Stimulated activated effector memory CD8-positive, alpha-beta T cell treated with anti-CD3 and anti-CD28 coated beads, Interleukin-12 subunit alpha, Interleukin-12 subunit beta, amount 100 ng/mL, for 72 hours (primary cell): ENCODE measurements around the gene FAM89B.

Experiments used
- ATAC-seq: fragments of 150-1000 bp; cut with Tn5 transposase; 2 replicates; pipeline ENCODE4 v1.10.0; 2021
- DNase-seq, 2 donors: peaks; one replicate each; pipeline ENCODE4 v3.0.0; 2021 to 2022; ENCODE audit warnings: low spot score in 2 of 2
- H3K27ac Mint-ChIP-seq: one replicate; pipeline ENCODE4 v1.8.0; 2022; ENCODE audit warnings: mild to moderate bottlenecking, mixed read lengths
- H3K36me3 Mint-ChIP-seq: one replicate; pipeline ENCODE4 v1.8.0; 2022; ENCODE audit warnings: mild to moderate bottlenecking, mixed read lengths
- H3K4me1 Mint-ChIP-seq: one replicate; pipeline ENCODE4 v1.8.0; 2022; ENCODE audit warnings: mixed read lengths
- H3K4me3 Mint-ChIP-seq: one replicate; pipeline ENCODE4 v1.8.0; 2022; ENCODE audit warnings: mild to moderate bottlenecking, mixed read lengths
- H3K9me3 Mint-ChIP-seq: one replicate; pipeline ENCODE4 v1.8.0; 2022; ENCODE audit warnings: mixed read lengths

FAM89B gene

DNA sequence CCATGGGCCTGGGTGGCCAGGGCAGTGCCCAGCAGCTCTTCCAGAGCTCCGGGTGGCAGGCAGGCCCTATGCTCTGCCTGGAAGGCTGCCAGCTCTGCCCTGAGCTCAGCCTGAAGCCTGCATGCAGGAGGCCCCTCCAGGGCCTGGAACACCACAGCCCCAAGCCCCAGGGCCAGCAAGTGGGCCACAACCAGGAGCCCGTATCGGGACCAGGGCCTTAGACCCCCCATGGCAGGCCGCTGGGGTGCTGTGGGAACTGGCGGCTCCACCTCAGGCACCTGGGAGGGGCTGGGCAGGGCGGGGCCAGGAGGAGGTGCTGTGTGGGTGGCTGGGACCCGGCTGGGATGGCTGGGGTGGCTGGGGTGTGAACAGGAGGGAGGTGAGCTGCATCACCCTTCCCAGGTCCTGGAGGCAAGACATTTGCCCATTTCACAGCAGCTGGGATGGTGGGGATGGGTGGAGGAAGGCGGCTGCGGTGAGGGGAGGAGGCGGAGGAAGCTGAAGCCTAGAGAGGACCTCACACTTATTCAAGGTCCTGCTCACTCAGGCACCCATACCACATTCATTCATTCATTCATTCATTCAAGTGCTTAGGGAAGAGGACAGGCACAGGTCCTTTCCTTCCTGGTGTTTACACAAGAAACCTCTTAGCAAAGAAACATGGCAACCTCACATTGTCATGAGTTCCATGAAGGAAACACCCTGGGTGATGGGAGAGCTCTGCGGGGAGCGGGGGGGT is 23.4 kb downstream of the FAM89B start, which contains the start of gene KCNK7:
Gene KCNK7, minus strand, starts transcription at position 258 of the 739 bp plus-strand sequence. Its CDS starts 28 bp downstream, at position 230.
- Mint-ChIP-seq H3K9me3 (no peaks in the 10 kb centered on the region), H3K27ac (peak within 1 kb of the TSS; percentile 82), H3K4me1 (peaks cover 31% of the 10 kb centered on the region), H3K4me3 (no peak within 1 kb of the TSS), H3K36me3 (peaks cover 89% of the 10 kb centered on the region)
- peak; percentile 11 for ATAC-seq
- no peak for DNase-seq

DNA sequence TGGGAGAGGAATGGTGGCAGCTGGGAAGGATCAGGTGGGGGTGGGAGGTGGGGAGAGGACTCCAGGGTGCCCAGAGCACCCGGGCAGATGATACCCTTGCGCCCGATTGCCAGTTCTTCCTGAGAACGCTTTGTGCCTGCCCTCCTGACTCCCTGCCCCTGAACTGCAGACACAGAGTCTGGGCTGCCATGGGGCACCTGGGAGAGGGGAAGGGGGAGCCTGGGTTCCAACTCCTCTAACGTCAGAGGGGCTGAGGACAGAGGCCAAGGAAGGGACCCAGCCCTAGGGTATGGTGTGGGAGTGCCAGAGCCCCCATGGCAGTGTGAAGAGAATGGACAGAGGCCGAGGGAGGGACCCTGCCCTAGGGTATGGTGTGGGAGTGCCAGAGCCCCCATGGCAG is 24.2 kb downstream of the FAM89B start:
- H3K9me3 Mint-ChIP-seq: no peaks in the 10 kb centered on the region
- DNase-seq (no peak), ATAC-seq (no peak)
- no peak overlapping the region for H3K4me3 Mint-ChIP-seq
- H3K27ac Mint-ChIP-seq: peak overlapping the region; percentile 82
- H3K36me3 Mint-ChIP-seq: peaks cover 86% of the 10 kb centered on the region
- H3K4me1 Mint-ChIP-seq: peaks cover 31% of the 10 kb centered on the region

DNA sequence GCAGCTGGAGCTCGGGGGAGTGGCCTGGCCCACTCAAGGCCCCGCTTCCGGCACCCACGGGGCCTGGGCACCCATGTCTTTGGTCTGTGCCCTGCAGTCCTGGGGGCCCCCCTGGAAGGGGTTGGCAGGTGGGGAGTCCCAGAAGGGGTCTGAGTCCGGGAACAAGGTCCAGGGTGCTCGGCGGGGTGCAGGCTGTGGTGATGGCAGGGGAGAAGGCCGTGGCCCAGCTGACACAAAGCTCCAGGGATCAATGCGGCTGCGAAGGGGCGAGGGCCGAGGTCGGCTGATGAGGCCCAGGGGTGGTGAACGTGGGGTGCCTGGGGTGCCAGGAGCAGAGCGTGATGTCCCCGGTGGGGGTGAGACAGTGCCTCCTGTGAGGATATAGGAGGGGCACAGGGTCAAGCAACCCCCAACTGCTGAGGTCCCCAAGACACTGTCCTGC is 25.9 kb downstream of the FAM89B start:
- H3K4me3 Mint-ChIP-seq: no peak overlapping the region
- peaks cover 83% of the 10 kb centered on the region for H3K36me3 Mint-ChIP-seq
- H3K4me1 Mint-ChIP-seq: peaks cover 25% of the 10 kb centered on the region
- no peak for DNase-seq
- ATAC-seq: no peak
- no peak overlapping the region for H3K27ac Mint-ChIP-seq
- no peaks in the 10 kb centered on the region for H3K9me3 Mint-ChIP-seq

DNA sequence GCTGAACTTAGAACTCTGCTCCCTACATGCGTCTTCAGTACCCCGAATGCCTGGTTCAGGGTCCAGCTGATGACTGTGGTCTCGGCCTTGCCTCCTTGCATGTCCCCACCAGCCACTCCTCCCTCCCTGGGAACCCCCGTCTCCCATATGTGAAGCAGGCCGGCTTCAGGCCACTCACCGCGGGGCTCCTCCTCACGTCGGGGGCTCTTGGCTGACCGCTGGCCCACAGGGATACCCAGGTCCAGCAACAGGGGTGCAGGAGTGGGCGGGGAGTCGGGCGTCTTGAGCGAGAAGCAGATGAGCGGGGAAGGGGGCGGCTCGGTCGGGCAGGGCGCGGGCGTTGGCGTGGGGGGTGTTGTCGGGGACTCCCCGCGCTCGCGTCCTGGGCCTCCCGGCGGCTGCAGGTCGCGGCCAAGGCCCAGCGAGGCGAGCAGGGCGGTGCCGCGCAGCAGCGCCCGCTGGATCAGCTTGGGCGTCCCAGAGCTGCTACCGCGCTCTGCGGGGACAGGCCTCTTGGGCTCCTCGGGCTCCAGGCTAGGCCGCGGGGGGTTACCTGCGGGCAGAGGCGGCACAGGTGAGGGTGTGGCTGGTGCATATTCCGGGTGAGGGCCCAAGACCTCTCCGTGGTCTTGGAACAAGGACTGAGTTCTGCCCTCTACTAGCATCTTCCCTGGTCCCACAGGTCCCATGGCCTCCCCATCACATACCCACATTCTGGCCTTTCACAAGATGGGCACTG is 27.0 kb downstream of the FAM89B start:
- DNase-seq (no peak), ATAC-seq (no peak)
- Mint-ChIP-seq H3K9me3 (no peaks in the 10 kb centered on the region), H3K4me3 (no peak overlapping the region), H3K4me1 (peaks cover 15% of the 10 kb centered on the region), H3K36me3 (peaks cover 81% of the 10 kb centered on the region), H3K27ac (no peak overlapping the region)

DNA sequence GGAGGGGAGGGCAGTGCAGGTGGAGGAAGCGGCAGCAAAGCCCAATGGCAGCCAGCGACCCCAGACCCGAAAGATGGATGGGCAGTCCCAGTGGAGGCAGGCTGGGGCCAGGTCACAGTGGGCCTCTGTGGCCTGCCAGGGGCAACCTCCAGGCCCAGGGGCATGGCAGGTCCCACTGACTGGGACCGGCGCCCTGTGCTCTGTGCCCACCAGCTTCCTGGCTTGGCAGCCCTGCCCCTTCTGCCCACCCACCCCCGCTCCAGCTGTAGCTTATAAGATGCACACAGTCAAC is 27.6 kb downstream of the FAM89B start:
- Mint-ChIP-seq H3K4me1 (peaks cover 13% of the 10 kb centered on the region), H3K36me3 (peaks cover 81% of the 10 kb centered on the region)
- no peak for DNase-seq

DNA sequence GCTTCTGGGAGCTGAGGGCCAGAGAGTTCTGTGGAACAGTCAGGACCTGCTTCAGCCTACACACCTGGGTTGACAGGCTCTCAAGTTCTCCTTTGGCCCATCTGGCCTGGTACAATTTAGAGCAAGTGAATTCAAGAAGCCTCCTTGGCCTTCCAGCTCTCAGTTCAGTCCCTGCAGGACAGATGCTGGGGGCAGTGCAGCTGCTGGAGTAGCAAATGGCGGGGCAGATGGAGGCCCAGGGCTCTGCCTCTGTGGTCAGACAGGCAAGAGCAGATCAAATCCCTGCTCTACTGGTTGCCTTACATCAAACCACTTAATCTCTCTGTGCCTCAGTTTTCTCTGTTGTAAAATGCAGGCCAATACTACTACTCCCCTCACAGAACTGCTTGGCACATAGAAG is 31.9 kb downstream of the FAM89B start:
- Mint-ChIP-seq H3K27ac (no peak overlapping the region), H3K9me3 (no peaks in the 10 kb centered on the region), H3K4me3 (no peak overlapping the region), H3K36me3 (peaks cover 82% of the 10 kb centered on the region), H3K4me1 (peaks cover 5% of the 10 kb centered on the region)
- DNase-seq: no peak
- ATAC-seq: no peak

More for the DNA sequence above, 27.6 kb downstream of the FAM89B start:
- H3K9me3 Mint-ChIP-seq: no peaks in the 10 kb centered on the region
- ATAC-seq: no peak
- H3K27ac Mint-ChIP-seq: no peak overlapping the region
- H3K4me3 Mint-ChIP-seq: no peak overlapping the region

DNA sequence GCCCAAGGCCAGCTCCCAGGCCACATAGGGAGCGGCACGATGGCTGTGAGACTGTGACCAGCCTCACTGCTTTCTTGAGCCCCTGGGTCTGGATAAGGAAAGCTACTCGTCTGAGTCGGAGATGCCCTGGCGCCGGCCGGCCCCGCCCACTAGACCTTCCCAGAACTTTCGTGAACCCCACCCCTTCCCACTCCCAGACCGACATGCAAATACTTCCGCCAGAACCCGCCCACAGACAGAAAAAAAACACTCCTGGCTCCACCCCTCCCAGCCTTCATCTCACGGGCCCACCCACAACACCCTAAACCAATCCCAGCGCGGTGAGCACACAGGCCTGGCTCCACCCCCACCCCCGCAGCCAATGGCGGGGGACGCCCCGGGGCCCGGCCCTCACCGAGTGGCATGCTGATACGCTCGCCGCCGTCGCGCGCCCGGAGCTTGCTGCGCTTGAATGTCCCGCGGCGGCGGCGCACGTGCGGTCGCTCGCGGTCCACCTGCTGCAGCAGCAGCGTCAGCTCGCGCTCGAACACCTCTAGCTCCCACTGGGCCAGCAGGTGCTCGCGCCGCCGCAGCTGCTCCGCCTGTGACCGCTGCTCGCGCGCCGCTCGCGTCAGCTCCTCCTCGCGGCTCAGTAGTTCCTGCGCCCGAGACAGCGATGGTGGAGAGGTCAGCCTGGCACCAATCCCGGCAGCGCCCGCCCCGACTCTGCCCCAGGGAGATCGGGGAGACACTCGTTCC is 34.7 kb downstream of the FAM89B start:
- Mint-ChIP-seq H3K4me1 (peaks cover 32% of the 10 kb centered on the region), H3K4me3 (no peak overlapping the region), H3K9me3 (no peaks in the 10 kb centered on the region), H3K27ac (peak overlapping the region; percentile 37), H3K36me3 (peaks cover 87% of the 10 kb centered on the region)
- ATAC-seq (peak; percentile 60), DNase-seq (no peak)

DNA sequence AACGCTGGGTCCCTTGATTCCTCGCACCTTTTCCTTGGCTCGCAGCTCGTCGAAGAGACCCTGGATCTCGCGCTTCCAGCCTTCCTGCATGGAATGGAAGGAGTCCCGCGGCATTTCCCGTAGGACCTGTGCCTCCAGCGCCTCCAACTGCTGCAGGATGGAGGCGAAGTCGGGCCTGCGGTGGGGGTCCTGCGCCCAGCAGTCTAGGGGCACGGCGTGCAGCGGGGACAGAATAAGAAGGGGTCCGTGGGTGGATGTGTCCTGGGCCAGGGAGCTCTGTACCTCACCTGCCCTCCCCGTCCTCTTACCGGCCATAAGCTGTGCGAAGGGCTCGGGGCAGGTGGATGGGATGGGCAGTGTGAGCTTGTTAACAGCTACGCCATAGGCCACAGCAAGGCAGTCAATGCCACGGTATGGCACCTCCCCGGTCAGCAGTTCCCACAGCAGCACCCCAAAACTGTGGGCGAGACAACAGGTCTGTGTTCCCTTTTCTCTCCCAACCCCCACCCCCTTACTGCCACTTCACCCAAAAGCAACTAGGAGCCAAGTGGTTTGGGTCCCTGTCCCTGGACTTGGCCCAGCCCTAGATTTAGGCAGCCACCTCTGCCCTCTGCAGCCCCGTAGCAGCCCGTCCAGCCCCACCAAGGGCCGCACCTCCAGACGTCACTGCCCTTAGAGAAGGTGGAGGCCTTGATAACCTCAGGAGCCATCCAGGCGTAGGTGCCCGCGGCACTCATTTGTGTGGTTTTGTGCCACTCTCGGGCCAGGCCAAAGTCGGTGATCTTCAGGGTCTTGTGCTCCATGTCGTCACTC is 35.5 kb downstream of the FAM89B start:
- ATAC-seq: no peak
- Mint-ChIP-seq H3K36me3 (peaks cover 85% of the 10 kb centered on the region), H3K4me1 (peaks cover 39% of the 10 kb centered on the region), H3K9me3 (no peaks in the 10 kb centered on the region), H3K27ac (no peak overlapping the region), H3K4me3 (no peak overlapping the region)
- no peak for DNase-seq

DNA sequence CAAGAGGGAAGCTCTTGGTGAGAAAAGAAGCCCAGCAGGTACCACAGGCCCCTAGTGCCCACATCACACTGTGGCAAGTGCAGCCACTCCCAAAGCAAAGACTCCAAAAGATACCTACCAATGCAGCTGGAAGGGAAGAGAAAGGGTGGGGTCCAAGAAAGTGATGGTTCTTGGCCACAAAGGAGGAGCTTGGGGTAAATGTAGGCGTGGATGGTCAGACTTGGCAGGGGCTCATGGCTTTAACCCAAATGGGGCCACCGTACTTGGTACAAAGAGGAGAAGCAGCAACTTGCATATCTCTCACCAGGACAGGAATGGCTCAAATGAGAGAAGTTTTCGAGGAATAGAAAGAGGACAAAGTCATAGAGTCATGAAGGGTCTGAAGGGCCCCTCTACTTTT is 36.9 kb downstream of the FAM89B start:
- no peaks in the 10 kb centered on the region for H3K9me3 Mint-ChIP-seq
- peaks cover 84% of the 10 kb centered on the region for H3K36me3 Mint-ChIP-seq
- peaks cover 46% of the 10 kb centered on the region for H3K4me1 Mint-ChIP-seq
- no peak for DNase-seq
- no peak overlapping the region for H3K4me3 Mint-ChIP-seq
- H3K27ac Mint-ChIP-seq: peak overlapping the region; percentile 88
- ATAC-seq: no peak

DNA sequence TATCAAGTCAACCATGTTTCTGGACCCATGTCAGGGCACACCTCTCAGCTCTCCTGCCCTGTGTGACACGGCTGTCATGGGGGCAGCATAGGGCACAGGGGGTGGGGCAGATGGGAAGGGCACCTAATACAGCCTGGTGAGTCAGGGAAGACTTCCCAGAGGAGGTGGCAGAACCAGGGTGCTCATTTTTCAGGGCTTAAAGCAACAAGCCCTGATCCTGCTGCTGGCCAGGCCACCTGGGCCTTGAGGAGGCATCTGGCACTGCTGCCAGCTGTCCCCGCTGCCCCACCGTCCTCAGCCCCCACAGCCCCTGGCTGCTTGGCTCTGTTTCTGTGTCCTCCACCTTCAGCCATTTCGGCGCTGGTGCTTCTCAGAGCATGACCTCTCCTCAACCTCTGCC is 37.3 kb downstream of the FAM89B start:
- DNase-seq (no peak), ATAC-seq (no peak)
- H3K4me1 Mint-ChIP-seq: peaks cover 46% of the 10 kb centered on the region
- peaks cover 83% of the 10 kb centered on the region for H3K36me3 Mint-ChIP-seq
- H3K27ac Mint-ChIP-seq: peak overlapping the region; percentile 88
- peak overlapping the region; percentile 24 for H3K4me3 Mint-ChIP-seq
- no peaks in the 10 kb centered on the region for H3K9me3 Mint-ChIP-seq

DNA sequence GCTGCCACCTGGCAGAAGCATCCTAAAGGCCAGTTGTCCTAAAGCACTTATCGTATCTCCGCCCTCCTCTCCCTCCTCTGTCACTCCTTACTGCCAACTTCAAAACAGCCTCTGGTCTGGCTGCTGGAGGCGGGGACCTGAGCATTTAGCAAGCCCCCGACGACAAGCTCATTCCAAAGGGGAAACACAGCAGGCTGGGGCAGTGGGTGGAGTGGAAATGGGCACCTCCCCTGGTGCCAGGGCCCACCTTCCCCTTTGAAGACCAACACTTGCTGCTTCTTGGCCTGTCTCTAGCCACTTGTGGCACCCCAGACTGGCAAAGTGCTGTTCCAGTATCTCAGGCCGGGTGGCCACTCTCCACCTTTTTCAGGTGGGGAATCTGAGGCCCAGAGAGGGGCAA is 38.1 kb downstream of the FAM89B start:
- Mint-ChIP-seq H3K4me3 (peak overlapping the region; percentile 92), H3K4me1 (peaks cover 46% of the 10 kb centered on the region), H3K9me3 (no peaks in the 10 kb centered on the region), H3K36me3 (peaks cover 80% of the 10 kb centered on the region), H3K27ac (peak overlapping the region; percentile 88)
- ATAC-seq: no peak
- no peak for DNase-seq

DNA sequence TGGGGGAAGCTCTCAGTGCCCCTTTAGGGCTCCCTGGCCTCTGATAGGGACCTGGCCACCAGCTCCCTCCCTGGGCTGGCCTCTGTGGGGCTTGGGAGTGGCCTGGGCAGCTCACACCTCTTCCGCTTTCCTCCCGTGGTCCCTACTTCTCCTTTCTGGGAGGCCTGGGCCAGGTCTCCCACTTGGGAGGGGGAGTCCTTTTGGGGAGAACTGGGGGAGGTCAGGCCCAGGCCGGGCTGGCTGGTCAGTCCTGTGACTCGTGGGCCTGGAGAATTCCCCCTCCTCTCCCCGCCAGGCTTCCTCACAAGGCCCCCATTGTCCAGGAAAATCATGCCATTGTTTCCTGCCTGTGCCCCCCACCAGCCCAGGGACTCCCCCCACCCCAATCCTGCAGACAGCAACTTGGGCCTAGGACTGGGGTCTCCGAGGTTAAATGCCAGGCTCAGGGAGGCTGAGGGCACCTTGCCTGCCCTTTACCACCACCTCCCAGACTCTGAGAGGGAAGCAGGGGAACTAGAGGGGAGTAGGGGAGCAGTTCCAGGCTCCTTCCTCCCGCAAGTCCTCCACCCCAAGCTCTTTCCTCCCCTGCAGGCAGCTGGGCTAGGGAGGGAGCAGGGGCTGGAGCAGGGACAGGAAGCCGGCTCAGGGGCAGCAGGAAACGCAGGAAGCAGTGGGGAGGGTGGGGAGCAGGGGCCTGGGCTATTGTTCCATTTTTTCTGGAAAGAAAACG is 38.9 kb downstream of the FAM89B start:
- ATAC-seq (no peak), DNase-seq (no peak)
- no peaks in the 10 kb centered on the region for H3K9me3 Mint-ChIP-seq
- H3K4me3 Mint-ChIP-seq: peak overlapping the region; percentile 92
- peaks cover 47% of the 10 kb centered on the region for H3K4me1 Mint-ChIP-seq
- peak overlapping the region; percentile 88 for H3K27ac Mint-ChIP-seq
- H3K36me3 Mint-ChIP-seq: peaks cover 79% of the 10 kb centered on the region

DNA sequence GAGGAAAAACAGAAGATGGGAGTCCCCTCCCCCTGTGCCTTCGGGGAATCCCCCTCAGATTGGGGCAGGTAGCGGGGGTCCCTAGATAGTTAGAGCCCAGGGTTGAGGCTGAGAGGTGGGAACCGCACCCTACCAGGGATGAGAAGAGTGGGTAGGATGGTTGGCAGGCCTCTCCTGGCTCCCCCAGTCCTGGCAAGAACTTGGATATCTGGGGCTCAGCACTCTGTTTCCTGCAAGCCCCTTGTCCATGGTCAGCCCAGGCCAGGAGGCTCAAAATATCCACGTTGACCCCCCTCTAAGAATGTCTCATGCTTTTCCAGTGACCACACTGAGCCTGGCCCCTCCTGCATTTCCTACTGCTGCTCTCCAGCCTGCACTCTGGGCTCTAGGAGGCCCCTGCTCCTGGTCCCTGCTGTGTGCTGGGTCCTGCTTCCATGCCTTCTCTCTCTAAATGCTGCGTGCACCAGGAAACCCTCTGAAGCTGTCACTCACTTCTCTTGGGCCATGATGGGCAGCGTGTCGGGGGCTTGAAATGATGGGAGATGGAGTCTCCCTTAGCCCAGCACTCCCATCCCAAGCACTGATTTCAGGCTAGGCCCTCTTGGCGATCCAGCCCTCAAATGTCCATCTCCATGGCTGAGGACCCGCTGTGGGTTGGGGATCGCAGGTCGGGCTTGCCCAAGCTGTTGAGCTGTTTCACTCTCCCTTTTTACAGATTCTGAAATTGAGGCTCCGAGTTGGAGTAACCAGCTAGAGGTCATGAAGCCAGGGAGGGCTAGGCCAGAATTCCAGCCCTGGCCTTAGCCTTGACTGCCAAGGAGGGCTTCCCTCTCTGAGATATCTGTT is 39.6 kb downstream of the FAM89B start:
- Mint-ChIP-seq H3K9me3 (no peaks in the 10 kb centered on the region), H3K27ac (peak overlapping the region; percentile 88), H3K36me3 (peaks cover 79% of the 10 kb centered on the region), H3K4me1 (peaks cover 55% of the 10 kb centered on the region), H3K4me3 (peak overlapping the region; percentile 92)
- ATAC-seq (no peak), DNase-seq (no peak)

DNA sequence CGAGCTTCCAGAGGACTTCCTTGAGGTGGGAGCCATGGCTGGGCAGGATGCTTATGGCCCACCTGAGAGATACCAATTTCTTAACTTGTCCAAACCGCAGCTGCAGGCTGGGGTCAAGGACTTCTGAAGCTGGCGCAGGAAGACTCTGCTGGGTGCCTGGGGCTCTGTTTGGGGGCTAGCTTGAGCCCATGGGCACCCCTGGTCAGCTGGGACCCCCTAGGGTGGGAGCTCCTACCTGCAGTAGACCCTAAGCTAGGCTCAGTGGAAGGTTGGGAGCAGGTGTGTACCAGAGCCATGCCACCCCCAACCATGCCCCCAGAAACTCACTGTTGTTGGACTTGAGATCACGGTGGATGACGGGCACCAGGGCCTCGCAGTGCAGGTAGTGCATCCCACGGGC is 40.4 kb downstream of the FAM89B start:
- DNase-seq: no peak
- H3K4me3 Mint-ChIP-seq: peak overlapping the region; percentile 92
- peaks cover 62% of the 10 kb centered on the region for H3K4me1 Mint-ChIP-seq
- peak overlapping the region; percentile 88 for H3K27ac Mint-ChIP-seq
- ATAC-seq: no peak
- H3K36me3 Mint-ChIP-seq: peaks cover 79% of the 10 kb centered on the region
- no peaks in the 10 kb centered on the region for H3K9me3 Mint-ChIP-seq
